Osteoblast (primary cell): ENCODE data around the gene SIN3A. TPM values are rescaled to one million over a fixed set of nuclear protein-coding genes. Genes with fewer than 3 reads are reported as not detected.
A peak's percentile ranks its signal among the peaks of the same experiment; 100 is the strongest.
"Not testable (repeated sequence)": the region's sequence is repeated elsewhere in the genome, so short reads cannot be mapped to it uniquely, and the experiment has no call there.

Experiments used
- DNase-seq: peaks from one replicate; pipeline ENCODE4 v3.0.0; 2011; ENCODE audit warnings: low spot score, mixed read lengths; ENCODE audit not compliant: insufficient read length; ENCODE audit errors: missing footprints
- H2AFZ ChIP-seq: 2 replicates; pipeline ENCODE4 v1.6.0; 2011; ENCODE audit warnings: mild to moderate bottlenecking, low read length
- H3K27ac ChIP-seq: 2 replicates; pipeline ENCODE4 v1.5.1; 2011; ENCODE audit warnings: mild to moderate bottlenecking, low read depth, low read length, moderate library complexity
- H3K27me3 ChIP-seq: 2 replicates; pipeline ENCODE4 v1.6.0; 2012; ENCODE audit warnings: mild to moderate bottlenecking, control low read depth, inconsistent platforms, low read length, moderate library complexity; ENCODE audit not compliant: insufficient read depth
- H3K36me3 ChIP-seq: 2 replicates; pipeline ENCODE4 v1.5.1; 2011; ENCODE audit warnings: mild to moderate bottlenecking, low read length, control low read depth, moderate library complexity; ENCODE audit not compliant: insufficient read depth
- H3K4me1 ChIP-seq: 2 replicates; pipeline ENCODE4 v1.5.1; 2011; ENCODE audit warnings: mild to moderate bottlenecking, low read length, control low read depth, moderate library complexity; ENCODE audit not compliant: insufficient read depth
- H3K4me2 ChIP-seq: 2 replicates; pipeline ENCODE4 v1.6.0; 2011; ENCODE audit warnings: mild to moderate bottlenecking, low read length; ENCODE audit not compliant: insufficient read depth
- H3K4me3 ChIP-seq: fragments of 200-600 bp; sonication (generic); 3 replicates; pipeline ENCODE4 v1.5.1; 2012; ENCODE audit warnings: mild to moderate bottlenecking, low read length, inconsistent platforms; ENCODE audit not compliant: insufficient read depth
- H3K79me2 ChIP-seq: 2 replicates; pipeline ENCODE4 v1.6.0; 2012; ENCODE audit warnings: mild to moderate bottlenecking, low read length, control low read depth, inconsistent platforms; ENCODE audit not compliant: insufficient read depth
- H3K9me3 ChIP-seq: 2 replicates; pipeline ENCODE4 v1.5.1; 2011; ENCODE audit warnings: low read depth, low read length, control low read depth
- H4K20me1 ChIP-seq: 2 replicates; pipeline ENCODE4 v1.6.0; 2012; ENCODE audit warnings: mild to moderate bottlenecking, low read length, control low read depth; ENCODE audit not compliant: insufficient read depth
- CTCF ChIP-seq: IDR thresholded peaks from 2 replicates; pipeline ENCODE4 v1.5.1; 2011; ENCODE audit warnings: mild to moderate bottlenecking, low read depth, low read length, moderate library complexity; ENCODE audit errors: extremely low read depth
- total RNA-seq: library from RNA; depleted of rRNA; stranded (reverse); fragments of >200 nt; gene quantifications from 2 replicates; pipeline ENCODE4 v1.2.3, GENCODE V29; 2012

SIN3A gene
- total RNA-seq, 1 donor, result 36.2 TPM

GRCh38 chr15:75450307-75451201 is 936 bp downstream of the SIN3A start:
- Histone ChIP-seq H3K4me1 (peaks cover 24% of the 10 kb centered on the region), H4K20me1 (peaks cover 38% of the 10 kb centered on the region), H2AFZ (peak overlapping the region; percentile 86), H3K27ac (peak overlapping the region; percentile 70), H3K27me3 (no peaks in the 10 kb centered on the region), H3K9me3 (no peaks in the 10 kb centered on the region), H3K79me2 (peaks cover 50% of the 10 kb centered on the region), H3K4me3 (peak overlapping the region; percentile 95), H3K36me3 (peaks cover 3% of the 10 kb centered on the region), H3K4me2 (peak overlapping the region; percentile 97)
- peak; percentile 97 for DNase-seq
- no peak for TF ChIP-seq CTCF

- Histone ChIP-seq H4K20me1 (peaks cover 38% of the 10 kb centered on the region), H3K4me1 (peaks cover 25% of the 10 kb centered on the region), H3K9me3 (no peaks in the 10 kb centered on the region), H3K79me2 (peaks cover 57% of the 10 kb centered on the region), H3K4me2 (peak overlapping the region; percentile 97), H3K4me3 (peak overlapping the region; percentile 95), H3K27me3 (no peaks in the 10 kb centered on the region), H3K36me3 (peaks cover 3% of the 10 kb centered on the region), H3K27ac (peak overlapping the region; percentile 70), H2AFZ (peak overlapping the region; percentile 86)
- no peak for DNase-seq
- TF ChIP-seq CTCF, result no peak
Measured at GRCh38 chr15:75449585-75450306, 1.7 kb downstream of the SIN3A start.

- H3K4me2 ChIP-seq, H2AFZ ChIP-seq, H3K27ac ChIP-seq, DNase-seq, H3K27me3 ChIP-seq, H3K36me3 ChIP-seq, H3K4me3 ChIP-seq, H3K9me3 ChIP-seq: not testable (repeated sequence)
- peaks cover 42% of the 10 kb centered on the region for H4K20me1 ChIP-seq
- peaks cover 67% of the 10 kb centered on the region for H3K79me2 ChIP-seq
- peaks cover 36% of the 10 kb centered on the region for H3K4me1 ChIP-seq
Measured at GRCh38 chr15:75448171-75448570, 3.3 kb downstream of the SIN3A start.

GRCh38 chr15:75446151-75446550 is 5.3 kb downstream of the SIN3A start:
- Histone ChIP-seq H3K4me1 (peaks cover 24% of the 10 kb centered on the region), H4K20me1 (peaks cover 42% of the 10 kb centered on the region), H3K4me2 (no peak overlapping the region), H3K36me3 (peaks cover 7% of the 10 kb centered on the region), H3K4me3 (no peak overlapping the region), H2AFZ (no peak overlapping the region), H3K79me2 (peaks cover 85% of the 10 kb centered on the region), H3K27me3 (no peaks in the 10 kb centered on the region), H3K27ac (no peak overlapping the region), H3K9me3 (no peaks in the 10 kb centered on the region)
- no peak for TF ChIP-seq CTCF
- DNase-seq, result no peak

- not testable (repeated sequence) for H3K4me2 ChIP-seq, H3K27me3 ChIP-seq, H3K9me3 ChIP-seq, H3K36me3 ChIP-seq, DNase-seq, H2AFZ ChIP-seq, H3K27ac ChIP-seq, H3K4me3 ChIP-seq
- Histone ChIP-seq H4K20me1 (peaks cover 40% of the 10 kb centered on the region), H3K4me1 (peaks cover 24% of the 10 kb centered on the region), H3K79me2 (peaks cover 89% of the 10 kb centered on the region)
Measured at GRCh38 chr15:75445324-75445723, 6.2 kb downstream of the SIN3A start.

GRCh38 chr15:75443972-75444453 is 7.5 kb downstream of the SIN3A start:
- H3K27me3 ChIP-seq, H3K9me3 ChIP-seq, H2AFZ ChIP-seq, H3K36me3 ChIP-seq, H3K4me3 ChIP-seq: not testable (repeated sequence)
- H3K4me1 ChIP-seq, result peaks cover 17% of the 10 kb centered on the region
- DNase-seq, result peak; percentile 74
- H3K4me2 ChIP-seq, result peak overlapping the region; percentile 9
- H3K27ac ChIP-seq, result peak overlapping the region; percentile 36
- peaks cover 28% of the 10 kb centered on the region for H4K20me1 ChIP-seq
- peaks cover 85% of the 10 kb centered on the region for H3K79me2 ChIP-seq
